Measurements from ENCODE around the gene SLC7A4.
"Not testable (repeated sequence)": the region's sequence is repeated elsewhere in the genome, so short reads cannot be mapped to it uniquely, and the experiment has no call there.

Gene SLC7A4

GRCh38 chr22:21043860-21044535, 11.6 kb upstream of the SLC7A4 start:
- Histone ChIP-seq H3K4me1 (ENCODE audit: insufficient read depth, low read length) (no peaks in the 10 kb centered on the region), H3K36me3 (ENCODE audit: insufficient read depth, low read length) (no peaks in the 10 kb centered on the region), H2AFZ (ENCODE audit: low read depth, low read length) (no peak overlapping the region), H3K9me3 (ENCODE audit: insufficient read depth, low read length, severe bottlenecking) (no peaks in the 10 kb centered on the region), H3K4me2 (ENCODE audit: insufficient read depth, low read length) (no peak overlapping the region), H3K27ac (ENCODE audit: low read length) (no peak overlapping the region), H3K4me3 (ENCODE audit: low read depth in 1 of 2, low read length in 2 of 2) (no peak overlapping the region), H4K20me1 (ENCODE audit: insufficient read depth, low read length) (peaks cover 3% of the 10 kb centered on the region; the same call in 1 of the 2 replicates), H3K9ac (ENCODE audit: low read depth, low read length) (no peak overlapping the region), H3K27me3 (ENCODE audit: insufficient read depth, low read length, poor library complexity) (peaks cover 21% of the 10 kb centered on the region), H3K79me2 (ENCODE audit: insufficient read depth, low read length) (no peaks in the 10 kb centered on the region)
- TF ChIP-seq CTCF (IDR thresholded peaks at IDR 0.05; ENCODE audit: borderline replicate concordance, extremely low read depth, low read length, poor library complexity, severe bottlenecking) = no peak
- TF ChIP-seq EZH2 (IDR thresholded peaks at IDR 0.05; ENCODE audit: borderline replicate concordance, low read depth, low read length, severe bottlenecking) = no peak
- DNase-seq (no peak), ATAC-seq (ENCODE audit: insufficient read depth, low read depth) (no peak)

GRCh38 chr22:21042978-21043859, 10.9 kb upstream of the SLC7A4 start:
- H3K4me1 ChIP-seq (ENCODE audit: insufficient read depth, low read length) = no peaks in the 10 kb centered on the region
- no peak overlapping the region for H3K9ac ChIP-seq (ENCODE audit: low read depth, low read length)
- no peaks in the 10 kb centered on the region for H3K79me2 ChIP-seq (ENCODE audit: insufficient read depth, low read length)
- no peaks in the 10 kb centered on the region for H3K36me3 ChIP-seq (ENCODE audit: insufficient read depth, low read length)
- no peak overlapping the region for H3K4me2 ChIP-seq (ENCODE audit: insufficient read depth, low read length)
- no peak overlapping the region for H3K27ac ChIP-seq (ENCODE audit: low read length)
- no peak for ATAC-seq (ENCODE audit: insufficient read depth, low read depth)
- peaks cover 3% of the 10 kb centered on the region; the same call in 1 of the 2 replicates for H4K20me1 ChIP-seq (ENCODE audit: insufficient read depth, low read length)
- TF ChIP-seq CTCF (IDR thresholded peaks at IDR 0.05; ENCODE audit: borderline replicate concordance, extremely low read depth, low read length, poor library complexity, severe bottlenecking) (no peak), EZH2 (IDR thresholded peaks at IDR 0.05; ENCODE audit: borderline replicate concordance, low read depth, low read length, severe bottlenecking) (no peak)
- DNase-seq = no peak
- no peak overlapping the region for H3K4me3 ChIP-seq (ENCODE audit: low read depth in 1 of 2, low read length in 2 of 2)
- H3K9me3 ChIP-seq (ENCODE audit: insufficient read depth, low read length, severe bottlenecking) = no peaks in the 10 kb centered on the region
- H3K27me3 ChIP-seq (ENCODE audit: insufficient read depth, low read length, poor library complexity) = peaks cover 21% of the 10 kb centered on the region
- H2AFZ ChIP-seq (ENCODE audit: low read depth, low read length) = no peak overlapping the region

GRCh38 chr22:21041937-21042336, 9.6 kb upstream of the SLC7A4 start:
- Histone ChIP-seq H2AFZ (ENCODE audit: low read depth, low read length) (no peak overlapping the region), H3K4me3 (ENCODE audit: low read depth in 1 of 2, low read length in 2 of 2) (no peak overlapping the region), H3K36me3 (ENCODE audit: insufficient read depth, low read length) (no peaks in the 10 kb centered on the region), H3K4me1 (ENCODE audit: insufficient read depth, low read length) (no peaks in the 10 kb centered on the region), H3K27ac (ENCODE audit: low read length) (no peak overlapping the region), H3K27me3 (ENCODE audit: insufficient read depth, low read length, poor library complexity) (peaks cover 25% of the 10 kb centered on the region), H3K9ac (ENCODE audit: low read depth, low read length) (no peak overlapping the region), H3K9me3 (ENCODE audit: insufficient read depth, low read length, severe bottlenecking) (no peaks in the 10 kb centered on the region), H3K79me2 (ENCODE audit: insufficient read depth, low read length) (no peaks in the 10 kb centered on the region), H4K20me1 (ENCODE audit: insufficient read depth, low read length) (no peaks in the 10 kb centered on the region; the same call in 1 of the 2 replicates), H3K4me2 (ENCODE audit: insufficient read depth, low read length) (no peak overlapping the region)
- TF ChIP-seq EZH2 (IDR thresholded peaks at IDR 0.05; ENCODE audit: borderline replicate concordance, low read depth, low read length, severe bottlenecking) (no peak), CTCF (IDR thresholded peaks at IDR 0.05; ENCODE audit: borderline replicate concordance, extremely low read depth, low read length, poor library complexity, severe bottlenecking) (no peak)
- DNase-seq (no peak), ATAC-seq (ENCODE audit: insufficient read depth, low read depth) (no peak)

GRCh38 chr22:21039158-21039557, 6.8 kb upstream of the SLC7A4 start:
- ATAC-seq (ENCODE audit: insufficient read depth, low read depth); H4K20me1 ChIP-seq (ENCODE audit: insufficient read depth, low read length); H3K9ac ChIP-seq (ENCODE audit: low read depth, low read length); H3K27ac ChIP-seq (ENCODE audit: low read length); H3K4me3 ChIP-seq (ENCODE audit: low read depth in 1 of 2, low read length in 2 of 2); H3K4me2 ChIP-seq (ENCODE audit: insufficient read depth, low read length); H2AFZ ChIP-seq (ENCODE audit: low read depth, low read length); H3K9me3 ChIP-seq (ENCODE audit: insufficient read depth, low read length, severe bottlenecking); H3K4me1 ChIP-seq (ENCODE audit: insufficient read depth, low read length); DNase-seq; H3K36me3 ChIP-seq (ENCODE audit: insufficient read depth, low read length); H3K79me2 ChIP-seq (ENCODE audit: insufficient read depth, low read length): not testable (repeated sequence)
- H3K27me3 ChIP-seq (ENCODE audit: insufficient read depth, low read length, poor library complexity) = peaks cover 13% of the 10 kb centered on the region

Measured in DND-41 (cell line).